ENCODE results near the gene ZMYM2.

ZMYM2 gene

DNA sequence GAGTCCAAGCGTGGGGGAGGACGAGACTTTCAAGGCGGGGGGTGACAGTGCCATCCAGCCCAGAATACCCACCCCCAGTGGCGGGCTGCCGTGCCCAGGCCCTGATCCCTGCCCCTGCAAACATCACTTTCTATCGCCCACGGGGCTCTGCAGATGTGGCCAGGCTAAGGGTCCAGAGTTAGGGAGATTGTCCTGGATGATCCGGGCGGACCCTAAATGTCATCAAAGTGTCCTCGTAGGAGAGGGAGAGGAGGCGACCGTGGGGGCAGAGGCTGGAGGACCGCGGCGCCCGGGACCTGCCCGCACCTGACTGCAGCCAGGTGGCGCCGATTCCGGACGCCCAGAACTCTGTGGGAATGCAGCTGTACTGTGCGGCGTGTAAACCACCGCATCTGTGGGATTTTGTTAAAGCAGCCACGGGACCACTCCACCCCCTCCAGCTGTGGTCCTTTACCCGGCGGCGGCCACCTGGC lies 170.0 kb downstream of the ZMYM2 start:
- 0 out of 2 replicates have a peak, but pooled peaks cover 1% of the 10 kb centered on the region for H3K27me3 ChIP-seq (replicated peaks; ENCODE audit: control insufficient read depth, insufficient read depth, low read length)
- DNase-seq (ENCODE audit: extremely low read depth, insufficient read length) = no peak
- peak overlapping the region; percentile 69 for H3K4me3 ChIP-seq (replicated peaks; ENCODE audit: low read depth, low read length)
- TF ChIP-seq, protein P1, sequence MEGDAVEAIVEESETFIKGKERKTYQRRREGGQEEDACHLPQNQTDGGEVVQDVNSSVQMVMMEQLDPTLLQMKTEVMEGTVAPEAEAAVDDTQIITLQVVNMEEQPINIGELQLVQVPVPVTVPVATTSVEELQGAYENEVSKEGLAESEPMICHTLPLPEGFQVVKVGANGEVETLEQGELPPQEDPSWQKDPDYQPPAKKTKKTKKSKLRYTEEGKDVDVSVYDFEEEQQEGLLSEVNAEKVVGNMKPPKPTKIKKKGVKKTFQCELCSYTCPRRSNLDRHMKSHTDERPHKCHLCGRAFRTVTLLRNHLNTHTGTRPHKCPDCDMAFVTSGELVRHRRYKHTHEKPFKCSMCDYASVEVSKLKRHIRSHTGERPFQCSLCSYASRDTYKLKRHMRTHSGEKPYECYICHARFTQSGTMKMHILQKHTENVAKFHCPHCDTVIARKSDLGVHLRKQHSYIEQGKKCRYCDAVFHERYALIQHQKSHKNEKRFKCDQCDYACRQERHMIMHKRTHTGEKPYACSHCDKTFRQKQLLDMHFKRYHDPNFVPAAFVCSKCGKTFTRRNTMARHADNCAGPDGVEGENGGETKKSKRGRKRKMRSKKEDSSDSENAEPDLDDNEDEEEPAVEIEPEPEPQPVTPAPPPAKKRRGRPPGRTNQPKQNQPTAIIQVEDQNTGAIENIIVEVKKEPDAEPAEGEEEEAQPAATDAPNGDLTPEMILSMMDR (IDR thresholded peaks at IDR 0.05; ENCODE audit: insufficient read depth, low read length, poor library complexity, severe bottlenecking) = peak; percentile 58
- H3K36me3 ChIP-seq (ENCODE audit: control insufficient read depth, insufficient read depth, low read length) = no peaks in the 10 kb centered on the region

DNA sequence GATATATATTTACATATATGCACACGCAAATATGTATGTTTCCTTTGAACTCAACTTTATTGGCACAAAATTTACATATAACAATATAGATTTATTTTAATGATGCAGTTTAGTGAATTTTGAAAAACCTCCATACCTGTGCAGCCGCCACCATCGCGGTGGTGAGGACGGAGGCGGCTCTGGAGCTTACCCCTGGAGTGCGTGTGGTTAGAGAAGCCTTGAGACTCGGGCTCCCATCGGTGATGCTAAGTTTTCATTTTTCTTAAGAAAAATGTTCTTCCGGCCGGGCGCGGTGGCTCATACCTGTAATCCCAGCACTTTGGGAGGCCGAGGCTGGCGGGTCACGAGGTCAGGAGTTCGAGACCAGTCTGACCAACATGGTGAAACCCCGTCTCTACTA lies 170.5 kb downstream of the ZMYM2 start:
- DNase-seq (ENCODE audit: extremely low read depth, insufficient read length) = no peak
- H3K27me3 ChIP-seq (replicated peaks; ENCODE audit: control insufficient read depth, insufficient read depth, low read length) = 0 out of 2 replicates have a peak, but pooled peaks cover 1% of the 10 kb centered on the region
- TF ChIP-seq, protein P1 (IDR thresholded peaks at IDR 0.05; ENCODE audit: insufficient read depth, low read length, poor library complexity, severe bottlenecking) = no peak
- no peaks in the 10 kb centered on the region for H3K36me3 ChIP-seq (ENCODE audit: control insufficient read depth, insufficient read depth, low read length)
- H3K4me3 ChIP-seq (replicated peaks; ENCODE audit: low read depth, low read length) = no peak overlapping the region

DNA sequence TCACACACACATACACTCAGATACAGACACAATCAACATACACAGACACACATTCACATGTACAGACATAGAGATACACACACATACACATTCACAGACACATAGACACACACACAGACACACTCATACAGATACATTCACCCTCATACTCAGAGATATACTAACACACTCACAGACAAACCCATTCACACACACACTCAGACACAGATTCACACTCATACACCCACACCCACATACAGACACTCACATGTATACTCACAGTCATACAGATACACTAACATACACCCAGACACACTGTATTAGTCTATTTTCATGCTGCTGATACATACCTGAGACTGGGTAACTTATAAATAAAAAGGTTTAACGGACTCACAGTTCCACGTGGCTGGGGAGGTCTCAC lies 171.5 kb downstream of the ZMYM2 start:
- Histone ChIP-seq H3K4me3 (replicated peaks; ENCODE audit: low read depth, low read length) (no peak overlapping the region), H3K27me3 (replicated peaks; ENCODE audit: control insufficient read depth, insufficient read depth, low read length) (0 out of 2 replicates have a peak, but pooled peaks cover 1% of the 10 kb centered on the region), H3K36me3 (ENCODE audit: control insufficient read depth, insufficient read depth, low read length) (no peaks in the 10 kb centered on the region)
- TF ChIP-seq, protein P1 (IDR thresholded peaks at IDR 0.05; ENCODE audit: insufficient read depth, low read length, poor library complexity, severe bottlenecking) = no peak
- DNase-seq (ENCODE audit: extremely low read depth, insufficient read length) = no peak

GRCh38 chr13:20130652-20131051 lies 172.1 kb downstream of the ZMYM2 start:
- TF ChIP-seq, protein P1 (IDR thresholded peaks at IDR 0.05; ENCODE audit: insufficient read depth, low read length, poor library complexity, severe bottlenecking) = no peak
- DNase-seq (ENCODE audit: extremely low read depth, insufficient read length) = no peak
- Histone ChIP-seq H3K36me3 (ENCODE audit: control insufficient read depth, insufficient read depth, low read length) (no peaks in the 10 kb centered on the region), H3K27me3 (replicated peaks; ENCODE audit: control insufficient read depth, insufficient read depth, low read length) (0 out of 2 replicates have a peak, but pooled peaks cover 1% of the 10 kb centered on the region), H3K4me3 (replicated peaks; ENCODE audit: low read depth, low read length) (no peak overlapping the region)

- H3K27me3 ChIP-seq (replicated peaks; ENCODE audit: control insufficient read depth, insufficient read depth, low read length) = 0 out of 2 replicates have a peak, but pooled peaks cover 1% of the 10 kb centered on the region
- DNase-seq (ENCODE audit: extremely low read depth, insufficient read length) = no peak
- TF ChIP-seq, protein P1 (IDR thresholded peaks at IDR 0.05; ENCODE audit: insufficient read depth, low read length, poor library complexity, severe bottlenecking) = no peak
Measured at GRCh38 chr13:20131057-20131832, 172.7 kb downstream of the ZMYM2 start.

More at GRCh38 chr13:20131057-20131832, 172.7 kb downstream of the ZMYM2 start:
- H3K4me3 ChIP-seq (replicated peaks; ENCODE audit: low read depth, low read length) = no peak overlapping the region
- no peaks in the 10 kb centered on the region for H3K36me3 ChIP-seq (ENCODE audit: control insufficient read depth, insufficient read depth, low read length)
